SJSA1 (cell line): ENCODE results near the gene ACOXL. TPM values are rescaled to one million over a fixed set of nuclear protein-coding genes. Genes with fewer than 3 reads are reported as not detected.

Experiments used
- DNase-seq, 2 experiments: peaks; one replicate each; pipeline ENCODE4 v3.0.0-alpha.2; 2015 to 2020; ENCODE audit warnings: low spot score in 2 of 2, low read depth in 1 of 2
- H3K27ac ChIP-seq: fragments of 250-450 bp; sonication (Bioruptor Pico); 2 replicates; pipeline ENCODE4 v1.5.1; 2020; ENCODE audit warnings: mild to moderate bottlenecking, moderate library complexity
- H3K27me3 ChIP-seq: fragments of 250-450 bp; sonication (Bioruptor Pico); replicated peaks from 2 replicates; pipeline ENCODE4 v1.5.1; 2020; ENCODE audit warnings: mild to moderate bottlenecking, moderate library complexity
- H3K36me3 ChIP-seq: fragments of 250-450 bp; sonication (Bioruptor Pico); 2 replicates; pipeline ENCODE4 v1.5.1; 2020; ENCODE audit warnings: mild to moderate bottlenecking
- H3K4me1 ChIP-seq: fragments of 250-450 bp; sonication (Bioruptor Pico); replicated peaks from 2 replicates; pipeline ENCODE4 v1.6.1; 2021; ENCODE audit warnings: mild to moderate bottlenecking
- H3K4me3 ChIP-seq: fragments of 250-450 bp; sonication (Bioruptor Pico); 2 replicates; pipeline ENCODE4 v1.5.1; 2020; ENCODE audit warnings: mild to moderate bottlenecking
- H3K9me3 ChIP-seq: fragments of 250-450 bp; sonication (Bioruptor Pico); replicated peaks from 2 replicates; pipeline ENCODE4 v1.5.1; 2020; ENCODE audit warnings: mild to moderate bottlenecking
- total RNA-seq: library from RNA; depleted of rRNA; stranded (reverse); fragments of >200 nt; shearing (Covaris generic); gene quantifications from 2 replicates; pipeline ENCODE4 v1.2.3, GENCODE V29; 2014

Gene ACOXL
- total RNA-seq, 1 experiment from 2014 or later = not detected

- no peak for DNase-seq
- peaks cover 7% of the 10 kb centered on the region for H3K27me3 ChIP-seq
- no peaks in the 10 kb centered on the region for H3K36me3 ChIP-seq
- no peak overlapping the region for H3K4me3 ChIP-seq
- H3K27ac ChIP-seq = no peak overlapping the region
- H3K9me3 ChIP-seq = no peaks in the 10 kb centered on the region
- no peaks in the 10 kb centered on the region for H3K4me1 ChIP-seq
These were observed 159.3 kb downstream of the ACOXL start for GRCh38 chr2:110891626-110892025.

- Histone ChIP-seq H3K36me3 (no peaks in the 10 kb centered on the region), H3K4me1 (no peaks in the 10 kb centered on the region), H3K27me3 (no peaks in the 10 kb centered on the region), H3K27ac (no peak overlapping the region), H3K4me3 (no peak overlapping the region), H3K9me3 (no peaks in the 10 kb centered on the region)
- DNase-seq = no peak
These were observed 163.9 kb downstream of the ACOXL start for GRCh38 chr2:110896226-110896625.

- Histone ChIP-seq H3K27me3 (no peaks in the 10 kb centered on the region), H3K27ac (no peak overlapping the region), H3K4me3 (no peak overlapping the region), H3K9me3 (no peaks in the 10 kb centered on the region), H3K4me1 (no peaks in the 10 kb centered on the region), H3K36me3 (no peaks in the 10 kb centered on the region)
- DNase-seq = no peak
These were observed 165.6 kb downstream of the ACOXL start for GRCh38 chr2:110897966-110898365.

GRCh38 chr2:110900191-110900590, 167.8 kb downstream of the ACOXL start:
- no peaks in the 10 kb centered on the region for H3K9me3 ChIP-seq
- H3K36me3 ChIP-seq = no peaks in the 10 kb centered on the region
- H3K4me1 ChIP-seq = no peaks in the 10 kb centered on the region
- no peak overlapping the region for H3K27ac ChIP-seq
- H3K27me3 ChIP-seq = 0 out of 2 replicates have a peak, but pooled peaks cover 5% of the 10 kb centered on the region
- no peak for DNase-seq
- no peak overlapping the region for H3K4me3 ChIP-seq

GRCh38 chr2:110903548-110903947, 171.2 kb downstream of the ACOXL start:
- no peak overlapping the region for H3K27ac ChIP-seq
- DNase-seq = no peak
- 0 out of 2 replicates have a peak, but pooled peaks cover 5% of the 10 kb centered on the region for H3K27me3 ChIP-seq
- no peaks in the 10 kb centered on the region for H3K4me1 ChIP-seq
- H3K4me3 ChIP-seq = no peak overlapping the region
- no peaks in the 10 kb centered on the region for H3K9me3 ChIP-seq
- no peaks in the 10 kb centered on the region for H3K36me3 ChIP-seq

GRCh38 chr2:110904116-110904778, 171.9 kb downstream of the ACOXL start:
- H3K4me1 ChIP-seq = no peaks in the 10 kb centered on the region
- H3K36me3 ChIP-seq = no peaks in the 10 kb centered on the region
- no peak overlapping the region for H3K27ac ChIP-seq
- no peaks in the 10 kb centered on the region for H3K9me3 ChIP-seq
- H3K27me3 ChIP-seq = peaks cover 10% of the 10 kb centered on the region; the same call in 1 of the 2 replicates
- no peak for DNase-seq
- H3K4me3 ChIP-seq = no peak overlapping the region

GRCh38 chr2:110904779-110905148, 172.4 kb downstream of the ACOXL start:
- no peaks in the 10 kb centered on the region for H3K36me3 ChIP-seq
- peaks cover 11% of the 10 kb centered on the region; the same call in 1 of the 2 replicates for H3K27me3 ChIP-seq
- H3K4me1 ChIP-seq = no peaks in the 10 kb centered on the region
- H3K27ac ChIP-seq = no peak overlapping the region
- no peaks in the 10 kb centered on the region for H3K9me3 ChIP-seq
- DNase-seq = no peak
- H3K4me3 ChIP-seq = no peak overlapping the region

- Histone ChIP-seq H3K27ac (no peak overlapping the region), H3K36me3 (no peaks in the 10 kb centered on the region), H3K27me3 (peaks cover 11% of the 10 kb centered on the region; the same call in 1 of the 2 replicates), H3K4me3 (no peak overlapping the region), H3K4me1 (no peaks in the 10 kb centered on the region), H3K9me3 (no peaks in the 10 kb centered on the region)
- no peak for DNase-seq
These were observed 172.8 kb downstream of the ACOXL start for GRCh38 chr2:110905217-110905616.

GRCh38 chr2:110906613-110907298, 174.4 kb downstream of the ACOXL start:
- H3K4me3 ChIP-seq = no peak overlapping the region
- no peaks in the 10 kb centered on the region; the same call in 1 of the 2 replicates for H3K36me3 ChIP-seq
- no peak for DNase-seq
- H3K27me3 ChIP-seq = peaks cover 11% of the 10 kb centered on the region; the same call in 1 of the 2 replicates
- H3K4me1 ChIP-seq = no peaks in the 10 kb centered on the region
- H3K27ac ChIP-seq = no peak overlapping the region
- no peaks in the 10 kb centered on the region for H3K9me3 ChIP-seq

- no peak overlapping the region for H3K27ac ChIP-seq
- no peaks in the 10 kb centered on the region for H3K9me3 ChIP-seq
- H3K4me3 ChIP-seq = no peak overlapping the region
- no peaks in the 10 kb centered on the region for H3K4me1 ChIP-seq
- H3K36me3 ChIP-seq = no peaks in the 10 kb centered on the region; the same call in 1 of the 2 replicates
- H3K27me3 ChIP-seq = peaks cover 6% of the 10 kb centered on the region; the same call in 1 of the 2 replicates
- no peak for DNase-seq
These were observed 177.1 kb downstream of the ACOXL start for GRCh38 chr2:110909501-110909900.

GRCh38 chr2:110910423-110910822, 178.1 kb downstream of the ACOXL start:
- no peaks in the 10 kb centered on the region for H3K4me1 ChIP-seq
- no peak for DNase-seq
- no peak overlapping the region for H3K27ac ChIP-seq
- H3K27me3 ChIP-seq = peaks cover 6% of the 10 kb centered on the region; the same call in 1 of the 2 replicates
- no peaks in the 10 kb centered on the region for H3K9me3 ChIP-seq
- H3K36me3 ChIP-seq = no peaks in the 10 kb centered on the region; the same call in 1 of the 2 replicates
- H3K4me3 ChIP-seq = no peak overlapping the region

- no peak overlapping the region for H3K4me3 ChIP-seq
- H3K4me1 ChIP-seq = no peaks in the 10 kb centered on the region
- H3K36me3 ChIP-seq = no peaks in the 10 kb centered on the region
- H3K27ac ChIP-seq = no peak overlapping the region
- DNase-seq = no peak
- peaks cover 2% of the 10 kb centered on the region; the same call in 1 of the 2 replicates for H3K27me3 ChIP-seq
- H3K9me3 ChIP-seq = no peaks in the 10 kb centered on the region
These were observed 187.4 kb downstream of the ACOXL start for GRCh38 chr2:110919738-110920137.

- Histone ChIP-seq H3K4me3 (no peak overlapping the region), H3K36me3 (no peaks in the 10 kb centered on the region), H3K27ac (no peak overlapping the region), H3K27me3 (peaks cover 3% of the 10 kb centered on the region; the same call in 1 of the 2 replicates), H3K9me3 (no peaks in the 10 kb centered on the region), H3K4me1 (no peaks in the 10 kb centered on the region)
- no peak for DNase-seq
These were observed 193.1 kb downstream of the ACOXL start for GRCh38 chr2:110925479-110925878.

GRCh38 chr2:110927526-110927925, 195.2 kb downstream of the ACOXL start:
- Histone ChIP-seq H3K27me3 (peaks cover 3% of the 10 kb centered on the region; the same call in 1 of the 2 replicates), H3K4me3 (no peak overlapping the region), H3K27ac (no peak overlapping the region), H3K4me1 (no peaks in the 10 kb centered on the region), H3K9me3 (no peaks in the 10 kb centered on the region), H3K36me3 (no peaks in the 10 kb centered on the region)
- DNase-seq = no peak
